Stimulated activated CD4-positive, alpha-beta T cell treated with anti-CD3 and anti-CD28 coated beads, Interleukin-15, amount 100 ng/mL, for 1 hour (primary cell): ENCODE data around the gene IFFO2.

Experiments used
- DNase-seq, 2 donors: peaks; one replicate each; pipeline ENCODE4 v3.0.0-alpha.2; 2020; ENCODE audit warnings: low read depth in 1 of 2, low spot score in 1 of 2

IFFO2 gene

DNA sequence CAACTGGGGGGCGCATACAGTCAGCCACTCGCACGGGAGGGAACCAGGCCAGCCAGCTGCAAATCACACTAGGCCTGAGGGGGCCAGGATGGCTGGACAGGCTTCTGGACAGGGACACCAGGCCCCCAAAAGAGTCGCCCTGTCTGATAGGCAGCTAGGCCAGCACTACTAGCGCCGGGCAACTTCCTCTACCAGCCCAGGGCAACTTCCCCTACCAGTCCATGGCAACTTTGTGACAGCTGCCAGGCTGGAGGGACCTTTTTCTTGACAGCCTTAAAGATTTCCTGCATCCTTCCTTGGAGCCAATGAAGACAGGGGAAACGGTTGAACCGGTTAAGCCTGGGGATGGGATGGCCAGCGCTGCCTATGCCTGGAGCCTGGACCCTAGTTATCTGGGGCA is 5.1 kb downstream of the IFFO2 start:
- no peak for DNase-seq

DNA sequence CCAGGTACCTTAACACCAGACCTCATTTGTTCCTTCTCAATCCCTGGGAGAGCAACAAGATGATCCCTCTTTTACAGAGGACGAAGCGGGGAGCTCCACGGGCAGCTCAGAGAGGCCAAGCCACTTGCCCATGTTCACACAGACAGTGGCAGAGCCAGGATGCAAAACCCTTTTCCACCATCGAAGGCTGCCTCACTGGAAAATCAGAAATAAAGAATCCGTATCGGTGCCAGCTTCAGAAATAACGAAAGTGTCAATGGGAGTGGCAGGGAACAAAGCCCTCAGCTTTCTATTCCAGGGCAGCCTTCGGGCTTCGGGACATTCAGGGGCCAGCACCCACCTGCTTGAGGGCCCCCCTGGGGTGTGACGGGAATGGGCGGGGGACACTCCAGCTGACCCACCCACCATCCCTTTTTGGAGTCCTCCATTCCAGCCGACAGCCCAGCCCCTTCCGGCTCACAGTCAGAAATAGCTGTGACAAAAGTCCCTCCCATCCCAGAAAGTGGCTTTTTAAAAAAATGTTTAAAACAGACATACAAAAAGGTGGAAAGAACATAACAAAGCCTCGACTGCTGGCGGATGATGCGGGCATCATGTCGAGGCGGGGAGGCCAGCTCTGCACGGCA is 6.0 kb downstream of the IFFO2 start:
- no peak for DNase-seq

DNA sequence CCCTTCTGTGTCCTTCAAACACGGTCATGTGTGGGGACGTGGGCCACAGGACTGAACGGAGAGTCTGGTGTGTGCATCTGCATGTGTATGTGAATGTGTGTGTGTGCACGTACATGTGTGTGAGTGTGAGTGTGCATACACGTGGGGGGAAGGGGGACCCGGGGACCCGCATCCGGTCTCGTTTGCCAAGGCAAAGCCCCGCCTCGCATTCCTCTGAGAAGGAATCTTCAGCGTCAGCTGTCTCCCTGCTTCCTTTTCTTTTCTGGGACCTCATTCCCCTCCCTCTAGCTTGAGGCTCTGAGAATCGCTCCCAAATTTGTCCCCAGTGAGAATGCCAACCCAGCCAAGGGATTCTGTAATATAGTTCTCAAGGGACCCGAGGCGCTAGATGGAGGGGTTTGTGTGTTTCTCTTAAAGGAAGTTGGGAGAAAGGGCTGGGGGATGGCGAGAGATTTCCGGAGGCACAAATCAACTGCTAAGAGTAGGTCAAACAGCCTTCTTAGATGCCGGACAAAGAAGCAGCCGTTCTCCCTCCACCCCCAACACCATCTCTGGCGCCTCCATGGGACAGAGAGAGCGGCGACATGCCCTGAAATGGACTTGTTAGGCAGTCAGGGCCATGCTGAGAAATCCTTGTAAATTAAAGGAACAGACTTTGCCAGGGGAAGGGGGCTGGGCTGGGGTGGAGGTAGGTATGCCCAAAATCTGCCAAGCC is 6.6 kb downstream of the IFFO2 start:
- DNase-seq, result no peak

DNA sequence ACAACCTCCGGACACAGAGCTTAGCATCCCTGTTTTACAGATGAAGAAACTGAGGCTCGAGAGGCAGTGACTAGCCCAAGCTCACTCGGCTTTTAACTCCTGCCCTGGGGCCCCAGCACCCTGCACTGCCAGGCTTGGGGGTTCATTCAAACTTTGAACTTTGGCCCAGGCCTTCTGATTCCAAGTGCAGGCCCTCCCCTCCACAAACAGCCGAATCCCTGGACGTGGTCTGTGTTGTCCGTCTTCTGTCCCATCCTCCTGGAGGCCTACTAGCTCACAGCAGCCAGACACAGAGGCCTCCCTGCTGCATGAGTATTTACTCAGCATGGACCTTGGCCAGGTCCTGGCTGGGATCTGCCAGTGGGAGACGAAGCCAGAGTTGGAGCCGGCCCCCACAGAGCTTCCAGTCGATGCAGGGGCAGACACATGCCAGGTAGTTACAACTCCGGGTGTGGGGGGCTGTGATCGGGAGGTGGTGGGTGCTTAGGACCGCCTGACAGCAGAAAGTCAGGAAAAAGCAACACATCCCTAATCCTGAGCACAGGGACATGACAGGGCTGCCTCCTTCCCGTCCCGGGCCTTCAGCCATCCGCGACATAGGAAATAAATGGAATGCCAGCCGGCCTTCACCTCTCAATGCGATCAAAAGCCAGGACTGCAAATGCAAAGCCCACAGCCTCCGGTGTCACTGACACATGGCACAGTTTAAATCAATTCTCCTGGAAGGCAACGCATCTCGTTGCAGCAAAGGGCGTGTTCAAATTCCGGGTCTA is 7.4 kb downstream of the IFFO2 start:
- no peak for DNase-seq

DNA sequence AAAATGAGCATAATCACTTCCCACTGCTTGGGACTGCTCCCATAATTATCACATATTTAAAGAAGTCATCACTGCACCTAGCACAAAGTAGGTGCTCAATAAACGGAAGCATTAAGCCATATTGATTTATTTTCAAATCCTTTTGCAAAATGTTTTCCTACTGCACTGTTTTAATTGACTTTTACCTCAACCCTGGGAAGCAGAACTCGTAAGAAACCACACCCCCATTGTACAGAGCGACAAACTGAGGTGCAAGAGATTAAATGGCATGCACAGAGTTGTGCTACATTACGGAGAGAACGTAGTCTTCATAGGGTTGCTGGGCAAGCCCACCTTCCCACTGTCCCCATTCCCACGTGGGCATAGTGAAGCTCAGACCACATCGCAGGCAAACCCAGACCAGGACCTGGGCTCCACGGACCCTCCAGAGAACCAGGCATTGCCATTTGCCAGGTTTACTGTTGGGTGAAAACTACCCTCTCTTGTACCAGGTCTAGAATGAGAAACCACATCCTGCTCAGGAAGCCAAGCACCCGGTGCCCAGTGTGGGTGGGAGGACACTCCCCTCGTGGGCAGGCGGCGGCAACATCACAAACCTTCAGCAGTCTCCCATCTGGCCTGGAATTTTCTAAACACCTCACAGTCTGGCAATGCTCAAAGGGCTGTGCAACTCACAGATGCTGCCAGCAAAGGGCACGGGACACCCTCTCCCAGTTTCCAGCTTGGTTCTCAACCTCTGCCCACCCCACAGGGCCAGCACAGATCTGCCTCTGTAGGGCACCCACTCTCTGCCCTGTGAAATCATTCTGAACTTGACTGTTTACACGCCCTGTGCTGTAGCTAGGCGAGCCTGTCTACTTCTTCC is 8.2 kb downstream of the IFFO2 start:
- peak; percentile 22 to 46 for DNase-seq

DNA sequence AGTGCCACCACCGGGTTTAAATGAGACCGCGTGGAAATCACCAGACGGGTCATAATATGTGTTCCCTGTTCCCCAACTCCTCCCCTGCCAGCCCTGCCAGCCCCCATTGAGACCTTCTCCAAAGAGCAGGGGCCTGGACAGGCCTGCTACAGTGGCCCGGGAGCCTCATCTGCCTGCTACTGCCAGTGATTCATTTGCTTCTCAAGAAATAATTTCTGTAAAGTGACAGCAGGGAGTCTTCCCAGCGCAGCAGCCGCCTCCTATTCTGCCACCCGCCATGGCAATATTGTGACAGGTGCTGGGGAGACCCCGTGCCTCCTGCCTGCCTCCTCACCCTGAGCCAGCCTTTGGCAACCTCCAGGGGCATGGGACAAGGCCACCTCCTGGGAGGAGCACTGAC is 8.9 kb downstream of the IFFO2 start:
- no peak for DNase-seq

DNA sequence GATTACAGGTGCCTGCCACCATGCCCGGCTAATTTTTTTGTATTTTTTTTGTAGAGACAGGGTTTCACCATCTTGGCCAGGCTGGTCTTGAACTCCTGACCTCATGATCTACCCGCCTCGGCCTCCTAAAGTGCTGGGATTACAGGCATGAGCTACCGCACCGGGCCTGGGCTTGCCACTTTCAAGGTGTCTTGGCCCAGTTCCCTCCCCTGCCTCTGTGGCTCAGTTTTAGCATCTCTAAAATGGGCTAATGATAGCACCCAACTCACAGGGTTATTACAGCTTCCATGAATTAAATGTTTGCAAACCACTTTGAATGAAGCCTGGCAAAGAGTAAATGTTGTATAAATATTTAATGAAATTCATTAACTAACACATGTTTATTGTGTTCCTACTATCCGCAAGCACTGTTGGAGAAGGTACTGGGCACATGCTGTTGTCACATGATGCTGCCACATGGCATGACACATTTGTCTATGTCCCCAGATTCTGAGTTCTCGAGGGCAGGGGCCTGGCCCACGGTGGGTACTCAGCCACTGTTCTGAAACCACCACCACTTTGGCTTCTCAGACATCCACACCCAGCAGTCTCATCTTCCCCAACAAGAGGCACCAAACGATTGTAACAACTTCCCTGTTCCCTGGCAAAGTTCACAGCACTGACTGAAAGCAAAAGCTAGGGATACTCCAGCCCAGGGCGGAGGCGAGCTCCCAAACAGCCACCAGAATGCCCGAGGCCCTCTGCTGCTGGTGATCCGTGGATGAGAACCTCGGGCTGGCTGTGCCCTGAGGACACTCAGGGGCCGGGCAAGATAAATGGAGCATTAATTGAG is 9.7 kb downstream of the IFFO2 start:
- no peak for DNase-seq

DNA sequence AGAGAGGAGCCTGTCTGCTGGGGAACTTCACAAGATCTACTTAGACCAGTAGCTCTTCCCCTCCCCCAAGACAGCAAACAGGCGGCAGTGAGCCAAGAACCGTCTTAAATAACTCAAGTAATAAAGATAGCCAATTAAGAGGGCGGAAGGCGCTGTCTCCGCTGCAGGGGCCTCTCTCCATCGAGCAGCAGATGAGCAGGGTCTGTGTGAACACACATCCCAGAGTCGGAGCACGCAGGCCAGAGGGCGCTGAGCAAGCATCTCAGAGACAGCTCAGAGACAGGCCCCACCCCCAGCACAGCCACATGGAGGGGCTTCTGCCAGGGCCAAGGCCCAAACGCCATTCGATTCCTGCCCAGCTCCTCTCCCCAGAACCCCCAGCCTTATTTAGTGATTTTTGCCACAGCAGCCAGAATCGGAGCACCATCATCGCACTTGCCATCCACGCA is 11.1 kb downstream of the IFFO2 start:
- DNase-seq, result no peak

DNA sequence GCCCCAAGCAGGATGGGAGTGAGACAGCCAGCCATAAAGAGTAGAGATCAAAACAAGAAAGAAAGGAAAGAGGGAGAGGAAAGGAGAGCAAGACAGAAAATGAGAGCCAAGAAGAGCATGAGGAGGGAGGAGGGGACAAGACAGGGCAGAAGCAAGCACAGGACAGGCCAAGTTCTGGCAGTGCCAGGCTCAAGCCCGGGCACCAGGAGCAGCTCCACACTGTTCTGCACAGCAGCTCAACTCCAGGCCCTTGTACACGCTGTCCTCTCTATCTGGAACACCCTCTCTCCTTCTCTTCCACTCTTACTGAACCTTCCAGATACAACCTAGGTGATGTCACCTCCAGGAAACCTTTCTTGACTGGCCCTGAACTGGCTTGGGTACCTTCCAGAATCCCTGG is 11.7 kb downstream of the IFFO2 start:
- DNase-seq, result no peak

DNA sequence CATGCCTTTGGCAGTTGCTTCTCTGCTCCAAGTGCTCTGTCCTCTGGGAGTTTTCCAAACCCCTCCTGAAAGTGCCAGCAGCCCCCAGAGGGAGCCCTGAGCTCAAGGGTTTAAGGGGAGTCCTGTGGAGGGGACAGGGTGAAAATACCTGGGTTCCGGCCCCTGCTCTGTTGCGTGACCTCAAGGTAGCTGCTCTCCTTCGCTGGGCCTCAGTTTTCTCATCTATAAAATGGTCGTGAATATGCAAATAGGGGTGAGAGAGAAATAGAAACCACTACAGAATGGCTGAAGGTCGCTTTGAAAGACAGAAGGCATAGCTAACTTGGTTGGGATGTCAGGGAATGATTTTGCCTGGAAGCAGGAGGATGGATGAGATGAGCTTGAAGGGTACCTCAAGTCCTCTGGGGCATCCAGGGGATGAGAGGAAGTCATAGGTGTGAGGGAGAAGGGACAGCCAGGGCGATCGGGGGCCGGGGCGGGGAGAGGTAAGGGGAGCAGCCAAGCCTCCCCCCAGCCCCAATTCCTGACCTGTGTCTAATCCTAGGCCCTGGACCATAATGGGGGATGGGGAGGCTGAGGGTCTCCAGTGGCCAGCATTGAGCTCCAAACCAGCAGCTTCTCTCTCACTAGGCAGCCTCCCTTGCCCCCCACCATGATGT is 12.4 kb downstream of the IFFO2 start:
- no peak for DNase-seq

DNA sequence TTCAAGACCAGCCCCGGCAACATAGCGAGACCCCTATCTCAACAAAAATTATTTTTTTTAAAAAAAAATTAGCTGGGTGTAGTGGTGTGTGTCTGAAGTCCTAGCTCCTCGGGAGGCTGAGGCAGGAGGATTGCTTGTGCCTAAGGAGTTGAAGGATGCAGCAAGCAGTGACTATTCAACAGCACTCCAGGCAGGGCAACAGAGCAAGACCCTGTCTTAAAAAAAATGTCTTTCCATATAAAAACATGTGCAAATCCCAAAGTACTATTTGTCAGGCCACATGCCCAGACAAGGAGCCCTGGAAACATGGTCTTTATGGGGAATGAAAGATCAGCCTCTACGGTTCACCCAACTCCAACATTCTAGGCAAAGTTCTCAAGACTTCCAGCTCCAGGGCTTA is 13.3 kb downstream of the IFFO2 start:
- DNase-seq, result no peak

DNA sequence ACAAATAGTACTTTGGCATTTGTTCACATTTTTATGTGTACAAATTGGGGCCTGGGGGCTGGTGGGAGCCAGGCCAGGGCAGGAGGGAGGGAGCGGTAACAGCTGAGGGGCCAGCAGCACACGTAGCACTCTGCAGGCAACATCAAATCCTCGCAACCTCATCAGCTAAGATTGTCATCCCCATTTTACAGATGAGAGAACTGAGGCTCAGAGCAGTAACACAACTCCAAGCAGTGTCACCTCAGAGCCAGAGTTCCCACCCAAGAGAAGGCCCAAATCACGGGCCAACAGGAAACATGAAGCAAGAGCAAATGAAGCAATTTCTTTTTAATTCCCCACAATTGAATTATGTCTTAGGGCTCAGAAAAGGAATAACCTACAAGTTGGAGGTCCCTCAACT is 14.1 kb downstream of the IFFO2 start:
- no peak for DNase-seq

DNA sequence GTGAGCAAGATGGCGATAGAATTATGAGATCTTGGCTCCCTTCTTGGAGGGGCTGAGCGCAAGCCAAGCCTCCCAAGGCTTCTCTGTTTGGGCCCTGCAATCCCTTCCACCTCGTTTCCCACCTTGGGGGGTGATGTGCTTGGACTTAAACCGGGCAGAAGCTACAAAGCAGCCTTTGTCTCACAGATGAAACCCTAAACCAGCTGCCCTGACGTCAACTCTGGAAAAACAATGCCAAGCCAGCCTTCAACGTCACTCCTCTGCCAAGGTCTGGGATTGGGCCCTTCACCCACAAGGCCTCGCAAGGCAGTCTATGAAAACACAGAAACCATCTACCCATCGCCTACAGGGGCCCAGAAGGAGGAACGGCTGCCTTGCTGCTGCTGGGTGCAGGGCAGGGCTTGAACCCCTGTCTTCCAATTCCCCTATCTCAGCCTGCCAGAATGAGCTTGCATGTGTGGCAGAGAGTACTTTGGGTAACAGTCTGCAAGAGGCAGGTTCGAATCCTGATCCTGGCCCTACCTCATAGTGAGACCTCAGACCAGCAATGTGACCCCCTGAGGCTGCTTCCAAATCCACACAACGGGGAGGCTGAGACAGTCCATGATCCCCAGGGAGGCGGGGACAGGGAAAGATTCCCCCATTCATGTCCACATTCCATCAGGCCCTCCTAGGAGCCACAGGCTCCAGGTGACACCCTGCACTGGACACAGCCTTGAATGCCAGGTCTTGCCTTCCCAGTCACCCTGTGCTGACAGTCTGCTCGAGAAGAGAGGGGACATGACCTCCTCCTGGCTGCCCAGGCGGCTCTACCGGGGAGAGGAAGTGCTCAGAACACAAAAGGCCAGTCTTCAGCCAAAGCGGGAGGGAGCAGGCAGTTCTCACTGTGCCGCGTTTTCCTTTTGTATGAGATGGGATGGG is 15.0 kb downstream of the IFFO2 start:
- DNase-seq, result no peak

DNA sequence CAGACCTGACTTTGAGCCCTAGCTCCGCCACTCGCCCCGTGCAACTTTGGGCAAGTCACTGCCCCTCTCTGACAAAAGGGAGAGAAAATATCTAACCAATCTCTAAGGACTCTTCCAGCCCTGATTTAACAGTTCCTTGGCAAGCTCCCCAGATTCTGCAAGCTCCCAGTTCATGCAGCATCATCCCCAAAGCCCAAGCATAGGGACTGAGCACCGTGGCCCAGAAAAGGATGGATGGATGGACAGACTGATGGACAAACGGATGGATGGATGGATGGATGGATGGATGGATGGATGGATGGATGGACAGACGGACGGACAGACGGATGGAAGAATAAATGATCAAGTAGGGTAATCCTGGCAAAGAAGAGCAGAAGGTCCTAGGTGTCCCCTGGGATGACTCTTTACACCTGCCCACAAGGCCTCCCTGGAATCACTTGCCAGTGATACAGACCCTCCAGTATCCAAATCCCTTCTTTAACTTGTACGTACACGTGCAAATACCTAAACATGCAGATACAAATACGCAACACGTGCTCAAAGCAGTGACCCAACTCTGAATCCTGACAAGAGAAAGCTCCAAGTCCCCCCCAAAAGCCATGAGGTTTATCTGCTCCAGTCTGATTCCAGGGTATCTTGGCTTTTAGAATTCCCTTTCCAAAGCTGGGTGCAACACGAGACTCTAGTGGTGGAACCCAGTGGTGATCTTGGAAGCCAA is 16.0 kb downstream of the IFFO2 start:
- DNase-seq, result no peak

DNA sequence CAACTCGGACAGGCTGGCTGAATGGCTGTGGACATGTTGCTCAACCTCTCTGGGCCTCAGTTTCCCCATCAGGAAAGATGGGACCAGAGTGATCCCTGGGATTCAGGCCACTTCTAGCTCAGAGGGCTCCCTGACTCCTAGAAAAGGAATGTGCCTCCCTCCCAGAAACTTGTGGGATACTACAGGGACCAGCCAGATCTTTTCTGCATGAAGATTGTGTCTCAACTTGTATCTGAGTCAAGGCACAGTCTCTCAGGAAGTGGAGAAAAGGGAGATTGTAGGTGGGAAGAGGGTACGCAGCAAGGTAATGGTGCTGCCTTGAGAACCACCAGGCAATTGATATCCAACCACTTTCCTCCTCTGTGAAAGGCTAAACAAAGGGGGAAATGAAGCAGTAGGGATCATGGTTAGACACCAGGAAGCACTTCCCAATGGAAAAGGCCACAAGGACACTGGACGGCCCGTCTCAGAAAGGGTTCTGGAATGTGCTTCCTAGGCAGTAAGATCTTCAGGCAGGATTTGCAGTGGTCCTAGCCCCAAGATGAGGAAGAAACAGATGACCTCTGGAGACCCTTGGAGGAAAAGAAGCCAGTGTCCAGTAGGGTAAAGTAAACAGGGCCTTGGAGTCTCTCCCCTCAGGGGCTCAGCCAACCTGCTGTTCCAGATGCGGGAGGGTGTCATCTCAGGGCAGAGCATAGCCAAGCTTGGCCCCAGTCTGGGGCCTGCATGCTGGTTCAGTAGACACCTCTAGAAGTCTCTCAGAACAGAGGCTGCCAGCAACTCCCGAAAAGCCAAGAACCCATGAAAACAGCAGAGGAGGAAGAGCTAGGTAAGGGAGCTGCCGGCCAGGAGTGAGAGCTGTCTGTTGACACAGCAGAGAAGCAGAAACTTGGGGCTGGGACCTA is 16.8 kb downstream of the IFFO2 start:
- DNase-seq, result no peak

DNA sequence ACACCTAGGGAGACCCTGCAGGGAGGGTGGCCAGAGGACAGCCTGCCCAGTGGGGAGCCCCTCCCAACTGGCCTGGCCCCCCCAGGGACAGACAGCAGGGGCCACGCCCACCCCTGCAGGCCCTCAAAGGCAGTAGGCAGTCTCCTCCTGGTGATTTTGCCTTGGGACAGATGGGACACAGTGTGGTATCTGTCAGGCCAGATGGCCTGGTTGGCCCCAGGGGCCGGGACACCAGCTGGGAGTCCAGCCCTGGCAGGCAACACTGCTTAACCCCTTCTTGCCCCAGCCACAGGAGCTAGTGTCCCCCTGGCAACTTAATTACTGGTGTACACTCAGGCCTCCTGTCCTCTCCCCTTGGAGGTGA is 17.8 kb downstream of the IFFO2 start:
- DNase-seq, result no peak

DNA sequence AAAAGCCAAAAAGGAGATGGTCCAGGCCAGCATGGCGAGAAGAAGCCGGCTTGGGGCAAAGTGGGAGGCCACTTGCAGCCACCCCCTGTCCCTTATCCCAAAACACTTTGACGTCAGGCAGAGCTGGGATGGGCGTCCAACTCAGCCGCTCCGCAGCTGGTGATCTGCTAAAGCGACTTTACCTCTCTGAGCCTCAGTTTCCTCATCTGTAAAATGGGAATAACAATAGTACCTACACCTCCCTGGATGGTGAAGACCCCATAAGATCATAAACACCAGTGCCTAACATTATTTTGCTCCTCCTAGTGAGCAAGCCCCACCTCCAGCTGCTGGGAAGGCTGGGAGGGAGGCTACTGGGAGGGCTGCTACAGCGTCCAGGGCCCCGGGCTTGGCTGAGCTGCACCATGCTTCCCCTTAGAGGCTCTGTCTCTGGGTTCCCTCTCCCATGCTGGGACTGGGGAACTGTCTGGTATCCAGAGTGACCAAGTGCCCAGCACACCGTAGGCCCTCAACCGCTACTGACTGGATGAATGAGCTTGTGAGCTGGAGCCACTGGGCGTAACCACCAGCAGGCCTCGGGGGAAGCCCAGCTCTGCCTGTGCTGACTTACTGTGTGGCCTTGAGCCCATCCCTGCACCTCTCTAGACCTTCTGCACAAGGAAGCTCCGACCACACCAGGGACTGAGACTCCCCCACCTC is 18.3 kb downstream of the IFFO2 start:
- DNase-seq, result no peak
